Caco-2 (cell line): ENCODE measurements around the gene RETNLB. TPM values are rescaled to one million over a fixed set of nuclear protein-coding genes. Genes with fewer than 3 reads are reported as not detected.

Experiments used
- Bru-seq: library from RNA; stranded (reverse); fragments of 400-500 nt; gene quantifications from one replicate; lab custom pipeline; 2021; lab: Mats Ljungman, UMichigan
- BruChase-seq, 2 experiments: library from RNA; stranded (reverse); fragments of 400-500 nt; gene quantifications; one replicate each; lab custom pipeline; 2021; lab: Mats Ljungman, UMichigan
- BruUV-seq: library from RNA; stranded (reverse); fragments of 400-500 nt; replicated peaks from 2 replicates; lab custom pipeline; 2021; lab: Mats Ljungman, UMichigan
- CTCF ChIA-PET: fragments of 300-600 bp; sonication (Branson Sonifier 250); formaldehyde crosslinking; loops from one replicate; lab custom pipeline; 2022; ENCODE audit warnings: antibody characterized with exemption; lab: Charles Lee
- POLR2A ChIA-PET: fragments of 300-600 bp; sonication (Branson Sonifier 250); formaldehyde crosslinking; loops from one replicate; lab custom pipeline; 2022; ENCODE audit warnings: antibody characterized with exemption; lab: Charles Lee
- DNase-seq, 2 experiments: peaks; one replicate each; pipeline versions ENCODE4 v3.0.0 to v3.0.0-alpha.2; 2020 to 2022
- H3K27me3 ChIP-seq: replicated peaks from 2 replicates; pipeline ENCODE4 v1.6.0; 2011; ENCODE audit warnings: low read length; ENCODE audit not compliant: control insufficient read depth, insufficient read depth
- H3K36me3 ChIP-seq: 2 replicates; pipeline ENCODE4 v1.5.1; 2011; ENCODE audit warnings: low read length; ENCODE audit not compliant: control insufficient read depth, insufficient read depth
- H3K4me1 ChIP-seq: fragments of 250-450 bp; sonication (Bioruptor Pico); 2 replicates; pipeline ENCODE4 v1.5.1; 2020; ENCODE audit warnings: mild to moderate bottlenecking
- H3K4me3 ChIP-seq: 2 replicates; pipeline ENCODE4 v1.5.1; 2011; ENCODE audit warnings: low read depth, mild to moderate bottlenecking, control low read depth, low read length
- H3K9me3 ChIP-seq: fragments of 250-450 bp; sonication (Bioruptor Pico); 2 replicates; pipeline ENCODE4 v1.5.1; 2020; ENCODE audit warnings: mild to moderate bottlenecking, moderate library complexity
- H3K27ac Mint-ChIP-seq: one replicate; pipeline ENCODE4 v1.8.0; 2022; ENCODE audit warnings: mixed read lengths; ENCODE audit not compliant: unreplicated experiment
- H3K27me3 Mint-ChIP-seq: one replicate; pipeline ENCODE4 v1.8.0; 2022; ENCODE audit warnings: mixed read lengths; ENCODE audit not compliant: insufficient read depth, unreplicated experiment
- H3K36me3 Mint-ChIP-seq: one replicate; pipeline ENCODE4 v1.8.0; 2022; ENCODE audit warnings: mild to moderate bottlenecking, mixed read lengths; ENCODE audit not compliant: insufficient read depth, unreplicated experiment
- H3K4me1 Mint-ChIP-seq: one replicate; pipeline ENCODE4 v1.8.0; 2022; ENCODE audit warnings: low read depth, mixed read lengths; ENCODE audit not compliant: unreplicated experiment
- H3K4me3 Mint-ChIP-seq: one replicate; pipeline ENCODE4 v1.8.0; 2022; ENCODE audit warnings: mild to moderate bottlenecking, moderate library complexity, mixed read lengths; ENCODE audit not compliant: unreplicated experiment
- H3K9me3 Mint-ChIP-seq: one replicate; pipeline ENCODE4 v1.8.0; 2022; ENCODE audit warnings: mixed read lengths; ENCODE audit not compliant: unreplicated experiment
- intact Hi-C: fragments of 100-400 bp; cut with micrococcal nuclease; formaldehyde crosslinking; loops from one replicate; pipeline ENCODE4 v1.10.0; 2022; ENCODE audit not compliant: unreplicated experiment
- long read RNA-seq: library from polyadenylated mRNA; stranded (forward); transcript quantifications from one replicate; pipeline ENCODE4 v2.0.0, GENCODE V29; 2022
- total RNA-seq: library from RNA; stranded (reverse); gene quantifications from 2 replicates; pipeline ENCODE4 v1.2.3, GENCODE V29; 2022
- TF ChIP-seq, protein P1 (sequence below), 2 experiments: fragments of 200-600 bp in 1 of 2; IDR thresholded peaks; 1 replicate in 1 of 2; 2 replicates in 1 of 2; pipeline versions ENCODE4 v1.5.1 to v1.8.0; 2011 to 2022; ENCODE audit warnings: antibody characterized with exemption in 1 of 2, control low read depth in 1 of 2, inconsistent platforms in 1 of 2, low read depth in 1 of 2, low read length in 1 of 2, mild to moderate bottlenecking in 1 of 2, moderate library complexity in 1 of 2; ENCODE audit not compliant: insufficient read depth in 1 of 2, severe bottlenecking in 1 of 2, unreplicated experiment in 1 of 2

RETNLB gene, protein sequence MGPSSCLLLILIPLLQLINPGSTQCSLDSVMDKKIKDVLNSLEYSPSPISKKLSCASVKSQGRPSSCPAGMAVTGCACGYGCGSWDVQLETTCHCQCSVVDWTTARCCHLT
- total RNA-seq = not detected in 2 replicates
- Bru-seq, nascent RNA = not detected
- not detected for BruChase-seq, experiment 1, labeled RNA remaining after a 2-hour chase
- BruChase-seq, experiment 2, labeled RNA remaining after a 6-hour chase = not detected
- long read RNA-seq = 0 reads

DNA sequence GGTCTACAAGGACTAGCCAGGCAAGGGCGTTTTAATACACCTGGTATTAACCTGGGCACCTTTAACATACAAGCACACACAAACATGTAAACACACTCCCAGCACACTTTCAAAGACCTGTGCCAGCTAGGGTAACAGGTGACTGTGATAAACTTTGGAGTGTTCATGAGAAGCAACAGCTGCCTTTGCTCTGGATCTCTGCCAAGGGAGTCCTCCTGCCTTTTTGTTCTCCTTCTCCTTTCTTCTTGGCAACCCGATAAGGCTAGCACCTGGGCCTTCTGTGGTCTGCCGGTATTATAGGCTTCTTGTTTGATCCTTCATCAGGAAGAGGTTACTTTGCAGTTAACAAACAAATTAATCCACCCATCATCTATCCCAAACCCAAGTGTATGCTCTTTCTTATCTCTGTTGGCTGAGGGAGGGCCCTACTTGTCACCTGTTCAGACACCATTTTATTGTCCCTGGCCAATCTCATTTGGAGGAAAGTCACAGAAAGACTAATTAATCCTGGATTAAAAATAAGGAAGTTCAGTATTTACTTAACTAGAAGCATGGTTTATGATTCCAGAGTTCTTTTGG, at the start of gene RETNLB:
Gene RETNLB (minus strand): TSS at position 7 of the 579 bp plus-strand sequence. CDS start 225 bp downstream, outside the sequence.
- ChIA-PET POLR2A (no interaction called here), CTCF (no interaction called here)
- Mint-ChIP-seq H3K36me3 (no peaks in the 10 kb centered on the region), H3K4me1 (no peaks in the 10 kb centered on the region), H3K27me3 (no peaks in the 10 kb centered on the region), H3K9me3 (no peaks in the 10 kb centered on the region), H3K4me3 (no peak within 1 kb of the TSS), H3K27ac (no peak within 1 kb of the TSS)
- Histone ChIP-seq H3K4me1 (no peaks in the 10 kb centered on the region), H3K9me3 (no peaks in the 10 kb centered on the region), H3K36me3 (no peaks in the 10 kb centered on the region), H3K4me3 (no peak within 1 kb of the TSS), H3K27me3 (no peaks in the 10 kb centered on the region)
- intact Hi-C loops = no loop called here
- no TSS peak for BruUV-seq
- DNase-seq = no peak
- TF ChIP-seq, protein P1, sequence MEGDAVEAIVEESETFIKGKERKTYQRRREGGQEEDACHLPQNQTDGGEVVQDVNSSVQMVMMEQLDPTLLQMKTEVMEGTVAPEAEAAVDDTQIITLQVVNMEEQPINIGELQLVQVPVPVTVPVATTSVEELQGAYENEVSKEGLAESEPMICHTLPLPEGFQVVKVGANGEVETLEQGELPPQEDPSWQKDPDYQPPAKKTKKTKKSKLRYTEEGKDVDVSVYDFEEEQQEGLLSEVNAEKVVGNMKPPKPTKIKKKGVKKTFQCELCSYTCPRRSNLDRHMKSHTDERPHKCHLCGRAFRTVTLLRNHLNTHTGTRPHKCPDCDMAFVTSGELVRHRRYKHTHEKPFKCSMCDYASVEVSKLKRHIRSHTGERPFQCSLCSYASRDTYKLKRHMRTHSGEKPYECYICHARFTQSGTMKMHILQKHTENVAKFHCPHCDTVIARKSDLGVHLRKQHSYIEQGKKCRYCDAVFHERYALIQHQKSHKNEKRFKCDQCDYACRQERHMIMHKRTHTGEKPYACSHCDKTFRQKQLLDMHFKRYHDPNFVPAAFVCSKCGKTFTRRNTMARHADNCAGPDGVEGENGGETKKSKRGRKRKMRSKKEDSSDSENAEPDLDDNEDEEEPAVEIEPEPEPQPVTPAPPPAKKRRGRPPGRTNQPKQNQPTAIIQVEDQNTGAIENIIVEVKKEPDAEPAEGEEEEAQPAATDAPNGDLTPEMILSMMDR (IDR thresholded peaks at IDR 0.05; ENCODE audit: insufficient read depth in 1 of 2, low read depth in 1 of 2, low read length in 1 of 2, severe bottlenecking in 1 of 2, unreplicated experiment in 1 of 2) = no peak

DNA sequence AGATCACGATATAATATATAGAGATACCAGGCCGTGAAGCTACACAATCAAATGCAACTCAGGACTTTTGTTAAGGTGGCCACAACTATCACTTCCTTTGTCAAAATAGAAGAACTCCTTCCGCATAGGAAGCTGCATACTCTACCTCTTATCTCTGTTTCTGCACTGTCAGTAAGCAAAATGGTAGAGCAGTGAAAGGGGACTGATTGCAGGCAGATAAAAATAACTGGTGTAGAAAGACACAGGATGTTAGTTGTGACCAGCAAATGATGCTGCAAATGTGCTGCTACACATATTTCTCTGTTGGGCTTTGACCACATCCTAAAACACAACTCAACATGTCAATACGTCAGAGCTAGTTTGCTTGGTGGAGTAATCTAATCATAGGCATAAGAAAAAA, 49.1 kb upstream of the RETNLB start:
- TF ChIP-seq, protein P1 (IDR thresholded peaks at IDR 0.05; ENCODE audit: insufficient read depth in 1 of 2, low read depth in 1 of 2, low read length in 1 of 2, severe bottlenecking in 1 of 2, unreplicated experiment in 1 of 2) = no peak
- H3K9me3 Mint-ChIP-seq = peaks cover 29% of the 10 kb centered on the region
- no peak overlapping the region for H3K4me3 ChIP-seq
- POLR2A ChIA-PET = no interaction called here
- H3K36me3 ChIP-seq = no peaks in the 10 kb centered on the region
- no TSS peak for BruUV-seq
- intact Hi-C loops = no loop called here
- no peaks in the 10 kb centered on the region for H3K27me3 ChIP-seq
- H3K36me3 Mint-ChIP-seq = no peaks in the 10 kb centered on the region
- H3K4me3 Mint-ChIP-seq = no peak overlapping the region
- no peak for DNase-seq
- no peak overlapping the region for H3K27ac Mint-ChIP-seq
- H3K9me3 ChIP-seq = no peaks in the 10 kb centered on the region
- H3K4me1 Mint-ChIP-seq = peaks cover 10% of the 10 kb centered on the region
- peaks cover 5% of the 10 kb centered on the region for H3K4me1 ChIP-seq
- CTCF ChIA-PET = no interaction called here
- peaks cover 6% of the 10 kb centered on the region for H3K27me3 Mint-ChIP-seq

DNA sequence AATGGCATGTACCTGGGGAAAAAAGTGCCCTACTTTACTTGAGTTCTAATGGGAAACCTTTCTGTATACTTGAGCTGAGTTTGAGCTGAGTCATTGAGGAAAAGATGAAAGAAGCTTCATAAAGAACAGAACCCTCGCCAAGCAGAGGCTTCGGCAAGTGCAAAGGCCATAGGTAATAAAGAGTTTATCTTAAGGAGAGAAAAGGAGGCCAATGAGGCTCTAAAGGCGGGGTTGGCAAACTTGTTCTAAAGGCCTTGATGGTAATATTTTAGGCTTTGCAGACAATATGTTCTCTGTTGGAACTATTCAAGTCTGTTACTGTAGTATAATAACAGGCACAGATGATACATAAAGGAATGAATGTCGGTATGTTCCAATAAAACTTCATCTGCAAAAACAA, 47.8 kb upstream of the RETNLB start:
- no peaks in the 10 kb centered on the region for H3K27me3 ChIP-seq
- H3K36me3 ChIP-seq = no peaks in the 10 kb centered on the region
- POLR2A ChIA-PET = no interaction called here
- TF ChIP-seq, protein P1 (IDR thresholded peaks at IDR 0.05; ENCODE audit: insufficient read depth in 1 of 2, low read depth in 1 of 2, low read length in 1 of 2, severe bottlenecking in 1 of 2, unreplicated experiment in 1 of 2) = no peak
- H3K9me3 ChIP-seq = no peaks in the 10 kb centered on the region
- CTCF ChIA-PET = no interaction called here
- Mint-ChIP-seq H3K27ac (peak overlapping the region; percentile 18), H3K27me3 (peaks cover 3% of the 10 kb centered on the region), H3K36me3 (no peaks in the 10 kb centered on the region), H3K4me1 (peaks cover 10% of the 10 kb centered on the region), H3K4me3 (no peak overlapping the region), H3K9me3 (peaks cover 29% of the 10 kb centered on the region)
- no TSS peak for BruUV-seq
- peaks cover 5% of the 10 kb centered on the region for H3K4me1 ChIP-seq
- H3K4me3 ChIP-seq = no peak overlapping the region
- intact Hi-C loops = no loop called here
- no peak for DNase-seq
